CD4-positive, alpha-beta T cell treated with Interleukin-2 at 100 ng/mL for 4 hours (primary cell): ENCODE measurements around the gene NARS2.
"Not testable (repeated sequence)": the region's sequence is repeated elsewhere in the genome, so short reads cannot be mapped to it uniquely, and the experiment has no call there.

Source experiments
- DNase-seq: peaks from one replicate; pipeline ENCODE4 v3.0.0-alpha.2; 2020; ENCODE audit warnings: low spot score

The NARS2 gene

GRCh38 chr11:78476066-78476465, 98.6 kb downstream of the NARS2 start:
- DNase-seq, result no peak

GRCh38 chr11:78474451-78474850, 100.2 kb downstream of the NARS2 start:
- no peak for DNase-seq

GRCh38 chr11:78472905-78473304, 101.8 kb downstream of the NARS2 start:
- no peak for DNase-seq

- DNase-seq, result no peak
These were observed 102.3 kb downstream of the NARS2 start for GRCh38 chr11:78472382-78472781.

- DNase-seq, result no peak
These were observed 103.7 kb downstream of the NARS2 start for GRCh38 chr11:78470861-78471442.

GRCh38 chr11:78469896-78470295, 104.8 kb downstream of the NARS2 start:
- DNase-seq, result no peak

GRCh38 chr11:78467931-78468330, 106.7 kb downstream of the NARS2 start:
- DNase-seq, result no peak

GRCh38 chr11:78467370-78467769, 107.3 kb downstream of the NARS2 start:
- DNase-seq, result no peak

GRCh38 chr11:78465169-78465942, 109.3 kb downstream of the NARS2 start:
- DNase-seq, result peak; percentile 37

- DNase-seq, result not testable (repeated sequence)
These were observed 109.9 kb downstream of the NARS2 start for GRCh38 chr11:78464787-78465168.

- no peak for DNase-seq
These were observed 114.2 kb downstream of the NARS2 start for GRCh38 chr11:78460471-78460870.

- DNase-seq, result no peak
These were observed 114.9 kb downstream of the NARS2 start for GRCh38 chr11:78459738-78460137.

- no peak for DNase-seq
These were observed 117.2 kb downstream of the NARS2 start for GRCh38 chr11:78457448-78457847.

- DNase-seq, result no peak
These were observed 121.3 kb downstream of the NARS2 start for GRCh38 chr11:78453140-78453935.

GRCh38 chr11:78451371-78452150, 123.1 kb downstream of the NARS2 start:
- no peak for DNase-seq

- DNase-seq, result no peak
These were observed 123.8 kb downstream of the NARS2 start for GRCh38 chr11:78450866-78451265.

- no peak for DNase-seq
These were observed 124.8 kb downstream of the NARS2 start for GRCh38 chr11:78449866-78450265.

GRCh38 chr11:78446210-78446609, 128.5 kb downstream of the NARS2 start:
- DNase-seq, result no peak

- DNase-seq, result no peak
These were observed 129.9 kb downstream of the NARS2 start for GRCh38 chr11:78444726-78445125.

GRCh38 chr11:78441956-78442355, 132.7 kb downstream of the NARS2 start:
- no peak for DNase-seq

- DNase-seq, result no peak
These were observed 136.2 kb downstream of the NARS2 start for GRCh38 chr11:78438298-78438975.

GRCh38 chr11:78432956-78433355, 141.7 kb downstream of the NARS2 start:
- DNase-seq, result no peak
